B cell (primary cell): ENCODE results near the gene POLRMT. TPM values are rescaled to one million over a fixed set of nuclear protein-coding genes. Genes with fewer than 3 reads are reported as not detected.

Source experiments
- ATAC-seq: fragments of 200-7000 bp; cut with Tn5 transposase; one replicate; pipeline ENCODE4 v1.10.0; 2021; ENCODE audit warnings: low read depth, mild to moderate bottlenecking, moderate number of reproducible peaks, moderate library complexity
- CTCF ChIA-PET: fragments of 350-600 bp; sonication (Branson Sonifier 250); formaldehyde crosslinking; loops from one replicate; lab custom pipeline; 2021; ENCODE audit warnings: antibody characterized with exemption, inconsistent platforms; lab: Charles Lee
- POLR2A ChIA-PET: fragments of 350-600 bp; sonication (Branson Sonifier 250); formaldehyde crosslinking; loops from one replicate; lab custom pipeline; 2021; ENCODE audit warnings: antibody characterized with exemption; lab: Charles Lee
- DNase-seq: peaks from one replicate; pipeline ENCODE4 v3.0.0; 2013
- H2AFZ ChIP-seq: 2 replicates; pipeline ENCODE4 v1.6.1; 2012; ENCODE audit warnings: mild to moderate bottlenecking, low read depth, low read length; ENCODE audit not compliant: insufficient read depth, poor library complexity, severe bottlenecking
- H3K27ac ChIP-seq, 2 donors: 1 replicate in 1 of 2; 2 replicates in 1 of 2; pipeline ENCODE4 v1.5.1; 2012 to 2013; ENCODE audit warnings: low read length in 2 of 2, mild to moderate bottlenecking in 2 of 2, moderate library complexity in 1 of 2
- H3K27me3 ChIP-seq, 4 experiments: fragments of 200-600 bp in 1 of 4; sonication (generic) in 1 of 4; replicated peaks in 1 of 4; 1 replicate in 2 of 4; 2 replicates in 2 of 4; pipeline versions ENCODE4 v1.6.1 to v1.7.0; 2013 to 2016; ENCODE audit warnings: low read length in 3 of 4, mild to moderate bottlenecking in 2 of 4, mixed read lengths in 1 of 4, moderate library complexity in 1 of 4; ENCODE audit not compliant: insufficient read depth in 4 of 4, control insufficient read depth in 3 of 4; ENCODE audit errors: control extremely low read depth in 1 of 4
- H3K36me3 ChIP-seq, 2 experiments: replicated peaks in 1 of 2; 1 replicate in 1 of 2; 2 replicates in 1 of 2; pipeline versions ENCODE4 v1.6.1 to v1.7.1; 2013; ENCODE audit warnings: low read length in 1 of 2; ENCODE audit not compliant: insufficient read depth in 2 of 2, control insufficient read depth in 1 of 2; ENCODE audit errors: control extremely low read depth in 1 of 2, extremely low read depth in 1 of 2
- H3K4me1 ChIP-seq, 2 donors: fragments of 200-600 bp in 1 of 2; sonication (generic) in 1 of 2; 1 replicate in 1 of 2; 2 replicates in 1 of 2; pipeline versions ENCODE4 v1.5.1 to v1.6.1; 2013 to 2017; ENCODE audit warnings: low read length in 2 of 2; ENCODE audit not compliant: control insufficient read depth in 2 of 2, insufficient read depth in 2 of 2
- H3K4me2 ChIP-seq: replicated peaks from 2 replicates; pipeline ENCODE3; 2012; ENCODE audit warnings: mild to moderate bottlenecking, low read depth, low read length; ENCODE audit not compliant: poor library complexity, severe bottlenecking
- H3K4me3 ChIP-seq, 5 experiments: fragments of 200-600 bp in 1 of 5; sonication (generic) in 1 of 5; 1 replicate in 3 of 5; 2 replicates in 2 of 5; pipeline versions ENCODE4 v1.5.1 to v1.7.0; 2011 to 2016; ENCODE audit warnings: low read length in 4 of 5, mild to moderate bottlenecking in 4 of 5, low read depth in 2 of 5, control low read depth in 1 of 5, moderate library complexity in 1 of 5; ENCODE audit not compliant: insufficient read depth in 1 of 5; ENCODE audit errors: control extremely low read depth in 1 of 5, extremely low read depth in 1 of 5
- H3K79me2 ChIP-seq: fragments of 200-600 bp; sonication (generic); one replicate; pipeline ENCODE4 v1.6.0; 2016; ENCODE audit warnings: low read length; ENCODE audit not compliant: control insufficient read depth, insufficient read depth
- H3K9ac ChIP-seq: fragments of 200-600 bp; sonication (generic); 2 replicates; pipeline ENCODE4 v1.6.1; 2017; ENCODE audit warnings: mild to moderate bottlenecking, low read length, moderate library complexity
- H3K9me3 ChIP-seq, 3 donors: one replicate each; pipeline versions ENCODE4 v1.6.1 to v1.7.1; 2013; ENCODE audit warnings: low read length in 2 of 3; ENCODE audit not compliant: control insufficient read depth in 2 of 3, insufficient read depth in 1 of 3; ENCODE audit errors: control extremely low read depth in 1 of 3
- H4K20me1 ChIP-seq: 2 replicates; pipeline ENCODE4 v1.6.0; 2012; ENCODE audit warnings: mild to moderate bottlenecking, low read length; ENCODE audit not compliant: insufficient read depth, control insufficient read depth, poor library complexity, severe bottlenecking
- H3K27ac Mint-ChIP-seq: one replicate; pipeline ENCODE4 v1.8.0; 2021; ENCODE audit warnings: mixed read lengths
- H3K27me3 Mint-ChIP-seq: one replicate; pipeline ENCODE4 v1.8.0; 2021; ENCODE audit warnings: mixed read lengths
- H3K4me1 Mint-ChIP-seq: one replicate; pipeline ENCODE4 v1.8.0; 2021; ENCODE audit warnings: mixed read lengths
- H3K4me3 Mint-ChIP-seq: one replicate; pipeline ENCODE4 v1.8.0; 2021; ENCODE audit warnings: mixed read lengths
- H3K9me3 Mint-ChIP-seq: one replicate; pipeline ENCODE4 v1.8.0; 2022; ENCODE audit warnings: mixed read lengths; ENCODE audit not compliant: insufficient read depth
- EZH2 ChIP-seq: IDR thresholded peaks from 2 replicates; pipeline ENCODE4 v1.6.1; 2012; ENCODE audit warnings: borderline replicate concordance, low read depth, mild to moderate bottlenecking, moderate library complexity, low read length; ENCODE audit not compliant: insufficient read depth, poor library complexity, severe bottlenecking
- WGBS: methylation state at CpG from one replicate; pipeline ENCODE4 v1.1.5; 2013; ENCODE audit warnings: missing lambda C conversion rate; ENCODE audit not compliant: insufficient coverage; 5-methylcytosine and 5-hydroxymethylcytosine counted together
- intact Hi-C: fragments of 100-400 bp; cut with micrococcal nuclease; formaldehyde crosslinking; loops from one replicate; pipeline ENCODE4 v1.10.0; 2022
- polyA plus RNA-seq: library from polyadenylated mRNA; depleted of rRNA; stranded (reverse); fragments of >200 nt; gene quantifications from 2 replicates; pipeline ENCODE4 v1.2.3, GENCODE V29; 2012
- total RNA-seq, 2 donors: library from RNA; stranded (reverse); fragments of 120-200 nt in 1 of 2; gene quantifications; 1 replicate in 1 of 2; 2 replicates in 1 of 2; pipeline versions ENCODE4 v1.2.3 to v1.2.4, GENCODE V29; 2013 to 2022
- TF ChIP-seq, protein P1 (sequence below): fragments of 200-600 bp; IDR thresholded peaks from one replicate; pipeline ENCODE4 v1.8.0; 2022; ENCODE audit warnings: antibody characterized with exemption, mild to moderate bottlenecking

Gene POLRMT
- total and polyA plus RNA-seq, 2 donors (not counting 1 experiment from before 2014, with no cell fraction given): 77.8 to 98.0 TPM

DNA sequence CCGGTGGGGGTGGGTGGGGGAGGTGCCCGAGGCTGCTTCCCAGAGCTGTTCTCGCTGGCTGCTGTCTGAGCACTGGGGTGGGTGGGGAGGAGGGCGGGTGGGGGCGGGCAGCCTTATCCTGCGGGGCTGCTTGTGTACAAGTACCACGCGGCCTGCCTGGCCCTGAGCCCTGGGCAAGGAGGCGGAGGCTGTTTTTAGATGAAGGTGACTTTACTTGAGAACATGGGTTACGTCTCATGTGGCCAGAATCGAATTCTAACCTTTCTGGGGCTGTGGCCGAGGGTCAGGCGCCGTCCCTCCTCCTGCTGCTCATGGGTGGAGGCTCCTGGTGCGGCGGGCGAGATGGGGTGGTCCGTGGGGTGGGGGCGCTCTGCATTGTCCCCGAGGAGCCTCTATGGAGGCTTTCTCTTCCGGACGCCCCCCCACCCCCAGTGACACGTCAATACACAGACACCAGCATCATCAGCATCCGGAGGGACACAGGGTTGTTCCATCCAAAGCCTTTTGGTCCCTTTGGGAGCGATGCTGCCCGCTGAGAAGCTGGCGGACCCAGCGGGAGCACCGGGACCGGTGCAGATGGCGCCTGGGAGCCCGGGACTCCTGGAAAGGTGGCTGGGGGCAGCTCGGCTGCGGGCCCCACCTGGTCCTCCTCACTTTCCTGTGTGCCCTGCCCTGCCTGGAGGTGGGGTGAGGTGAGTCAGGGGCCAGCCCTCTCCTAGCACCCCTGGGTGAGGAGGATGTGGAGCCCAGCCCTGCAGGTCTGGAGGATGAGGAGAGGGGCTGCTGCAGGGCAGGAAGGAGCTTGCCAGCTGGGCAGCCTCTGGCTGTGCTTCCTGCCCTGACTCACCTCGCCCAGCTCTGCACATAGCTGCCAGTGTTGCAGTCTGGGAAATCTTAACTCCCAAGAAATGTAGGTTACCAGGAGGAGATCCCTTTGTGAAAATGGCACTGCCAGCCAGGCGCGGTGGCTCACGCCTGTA, 57.5 kb downstream of the POLRMT start:
- intact Hi-C loops: no loop called here
- POLR2A ChIA-PET: interaction anchor here (0.6 kb wide), 2 partner anchors 94 to 587 kb away, joined by 4 read pairs; no protein-coding TSS in a partner anchor
- Histone ChIP-seq H3K4me1 (peaks cover 19 to 31% of the 10 kb centered on the region in 2 donors), H3K36me3 (peaks cover 0 to 14% of the 10 kb centered on the region in 2 experiments), H3K27me3 (no peaks in the 10 kb centered on the region), H4K20me1 (peaks cover 78% of the 10 kb centered on the region), H3K9ac (no peak overlapping the region), H2AFZ (no peak overlapping the region), H3K79me2 (peaks cover 76% of the 10 kb centered on the region), H3K4me3 (no peak overlapping the region), H3K9me3 (no peaks in the 10 kb centered on the region), H3K27ac (no peak overlapping the region), H3K4me2 (no peak overlapping the region)
- peaks cover 32% of the 10 kb centered on the region for H3K4me1 Mint-ChIP-seq
- H3K4me3 Mint-ChIP-seq: no peak overlapping the region
- H3K27me3 Mint-ChIP-seq: no peaks in the 10 kb centered on the region
- no peak for ATAC-seq
- whole genome bisulfite sequencing: 94% methylated on average over 31 of the region's 38 CpGs
- TF ChIP-seq, protein P1, sequence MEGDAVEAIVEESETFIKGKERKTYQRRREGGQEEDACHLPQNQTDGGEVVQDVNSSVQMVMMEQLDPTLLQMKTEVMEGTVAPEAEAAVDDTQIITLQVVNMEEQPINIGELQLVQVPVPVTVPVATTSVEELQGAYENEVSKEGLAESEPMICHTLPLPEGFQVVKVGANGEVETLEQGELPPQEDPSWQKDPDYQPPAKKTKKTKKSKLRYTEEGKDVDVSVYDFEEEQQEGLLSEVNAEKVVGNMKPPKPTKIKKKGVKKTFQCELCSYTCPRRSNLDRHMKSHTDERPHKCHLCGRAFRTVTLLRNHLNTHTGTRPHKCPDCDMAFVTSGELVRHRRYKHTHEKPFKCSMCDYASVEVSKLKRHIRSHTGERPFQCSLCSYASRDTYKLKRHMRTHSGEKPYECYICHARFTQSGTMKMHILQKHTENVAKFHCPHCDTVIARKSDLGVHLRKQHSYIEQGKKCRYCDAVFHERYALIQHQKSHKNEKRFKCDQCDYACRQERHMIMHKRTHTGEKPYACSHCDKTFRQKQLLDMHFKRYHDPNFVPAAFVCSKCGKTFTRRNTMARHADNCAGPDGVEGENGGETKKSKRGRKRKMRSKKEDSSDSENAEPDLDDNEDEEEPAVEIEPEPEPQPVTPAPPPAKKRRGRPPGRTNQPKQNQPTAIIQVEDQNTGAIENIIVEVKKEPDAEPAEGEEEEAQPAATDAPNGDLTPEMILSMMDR: no peak
- no peak for TF ChIP-seq EZH2
- peak; percentile 17 for DNase-seq
- H3K27ac Mint-ChIP-seq: no peak overlapping the region
- H3K9me3 Mint-ChIP-seq: no peaks in the 10 kb centered on the region
- CTCF ChIA-PET: interaction anchor here (2.7 kb wide), 1 partner anchor 9 kb away, joined by 12 read pairs; no protein-coding TSS in a partner anchor
